HepG2 (cell line): ENCODE data around the gene KRT73. TPM values are rescaled to one million over a fixed set of nuclear protein-coding genes. Genes with fewer than 3 reads are reported as not detected.

Experiments
- ATAC-seq: fragments of 200-7000 bp; cut with Tn5 transposase; 3 replicates; pipeline ENCODE4 v1.9.1; 2020; ENCODE audit warnings: mild to moderate bottlenecking, moderate library complexity
- BruUV-seq: library from RNA; stranded (reverse); fragments of 400-500 nt; replicated peaks from 2 replicates; lab custom pipeline; 2021; lab: Mats Ljungman, UMichigan
- CTCF ChIA-PET: fragments of 300-600 bp; formaldehyde crosslinking; extraction: SDS; loops from one replicate; lab custom pipeline; 2021; ENCODE audit warnings: low total read pairs, inconsistent platforms, low intra/inter-chr PET ratio; lab: Yijun Ruan, JAX
- POLR2A ChIA-PET: fragments of 350-600 bp; sonication (Branson Sonifier 250); formaldehyde crosslinking; loops from one replicate; lab custom pipeline; 2020; ENCODE audit warnings: antibody characterized with exemption, inconsistent platforms; lab: Yijun Ruan, JAX
- DNase-seq: peaks from one replicate; pipeline ENCODE4 v3.0.0-alpha.2; 2015; ENCODE audit warnings: low spot score
- FAIRE-seq: peaks from 3 replicates; lab custom pipeline; 2011; peaks lifted over from hg19 to GRCh38; lab: Jason Lieb, UNC
- H2AFZ ChIP-seq: one replicate; pipeline ENCODE4 v1.6.1; 2011; ENCODE audit warnings: low read length, inconsistent platforms
- H3K27ac ChIP-seq: fragments of 300-600 bp; 3 replicates; pipeline ENCODE4 v1.8.0; 2011; ENCODE audit warnings: mixed run types, mild to moderate bottlenecking, mixed read lengths, low read length, inconsistent platforms; ENCODE audit not compliant: insufficient read depth; ENCODE audit errors: extremely low read length
- H3K27me3 ChIP-seq, 2 experiments: fragments of 200-600 bp in 1 of 2; 2 replicates in 1 of 2; 3 replicates in 1 of 2; pipeline versions ENCODE4 v1.6.0 to v1.8.0; 2011; ENCODE audit warnings: low read length in 2 of 2, mild to moderate bottlenecking in 2 of 2, moderate library complexity in 2 of 2, inconsistent platforms in 1 of 2; ENCODE audit not compliant: insufficient read depth in 2 of 2, control insufficient read depth in 1 of 2
- H3K36me3 ChIP-seq, 2 experiments: fragments of 200-600 bp in 1 of 2; replicated peaks in 1 of 2; 2 replicates in 1 of 2; 3 replicates in 1 of 2; pipeline versions ENCODE4 v1.5.1 to v1.8.0; 2011; ENCODE audit warnings: low read length in 2 of 2, inconsistent platforms in 1 of 2; ENCODE audit not compliant: insufficient read depth in 2 of 2, control insufficient read depth in 1 of 2
- H3K4me1 ChIP-seq: 2 replicates; pipeline ENCODE4 v1.5.1; 2012; ENCODE audit warnings: low read length, inconsistent platforms; ENCODE audit not compliant: insufficient read depth
- H3K4me2 ChIP-seq: 2 replicates; pipeline ENCODE4 v1.6.0; 2011; ENCODE audit warnings: low read depth, low read length, inconsistent platforms
- H3K4me3 ChIP-seq, 3 experiments: fragments of 200-600 bp in 1 of 3; sonication (generic), shearing (Covaris generic) in 1 of 3; replicated peaks in 1 of 3; 2 replicates each; pipeline ENCODE4 v1.5.1; 2011 to 2016; ENCODE audit warnings: low read length in 3 of 3, inconsistent platforms in 2 of 3, low read depth in 2 of 3, mild to moderate bottlenecking in 2 of 3, control low read depth in 1 of 3, mixed read lengths in 1 of 3; ENCODE audit not compliant: insufficient read depth in 1 of 3
- H3K79me2 ChIP-seq: one replicate; pipeline ENCODE4 v1.6.1; 2011; ENCODE audit warnings: low read length, inconsistent platforms; ENCODE audit not compliant: insufficient read depth
- H3K9ac ChIP-seq: 2 replicates; pipeline ENCODE4 v1.6.0; 2011; ENCODE audit warnings: mild to moderate bottlenecking, low read depth, low read length, inconsistent platforms; ENCODE audit not compliant: insufficient read depth
- H3K9me3 ChIP-seq: 2 replicates; pipeline ENCODE4 v1.5.1; 2012; ENCODE audit warnings: mild to moderate bottlenecking, low read length
- H4K20me1 ChIP-seq: 2 replicates; pipeline ENCODE4 v1.6.0; 2011; ENCODE audit warnings: inconsistent platforms, mild to moderate bottlenecking, low read length, moderate library complexity; ENCODE audit not compliant: insufficient read depth
- CTCF ChIP-seq: sonication (generic); formaldehyde crosslinking; IDR thresholded peaks from 2 replicates; pipeline ENCODE4 v1.5.0; 2020; ENCODE audit warnings: mild to moderate bottlenecking, missing genetic modification reagents, moderate library complexity
- ERF ChIP-seq: IDR thresholded peaks from 2 replicates; pipeline ENCODE4 v1.6.1; 2018; ENCODE audit warnings: missing biosample characterization, missing genetic modification reagents
- HMGXB4 ChIP-seq, 2 experiments: sonication (generic) in 1 of 2; formaldehyde crosslinking in 1 of 2; IDR thresholded peaks; 2 replicates each; pipeline versions ENCODE4 v1.4.0 to v1.6.1; 2018 to 2020; ENCODE audit warnings: missing genetic modification reagents in 2 of 2, borderline replicate concordance in 1 of 2, low read depth in 1 of 2, mild to moderate bottlenecking in 1 of 2, missing biosample characterization in 1 of 2
- HNF4A ChIP-seq: sonication (generic); formaldehyde crosslinking; IDR thresholded peaks from 2 replicates; pipeline ENCODE4 v1.4.0; 2020; ENCODE audit warnings: missing genetic modification reagents
- NFYC ChIP-seq: IDR thresholded peaks from 2 replicates; pipeline ENCODE4 v1.6.1; 2016; ENCODE audit warnings: missing genetic modification reagents, missing compliant biosample characterization
- RAD21 ChIP-seq: fragments of 450-650 bp; formaldehyde crosslinking; IDR thresholded peaks from 2 replicates; pipeline ENCODE4 v1.5.0; 2020; ENCODE audit warnings: mild to moderate bottlenecking
- SIX4 ChIP-seq: sonication (generic); formaldehyde crosslinking; IDR thresholded peaks from 2 replicates; pipeline ENCODE4 v1.4.0; 2020; ENCODE audit warnings: missing genetic modification reagents
- SMC3 ChIP-seq: IDR thresholded peaks from 2 replicates; pipeline ENCODE4 v1.6.1; 2011; ENCODE audit warnings: low read length, improper control_type of control experiment
- STAG1 ChIP-seq: sonication (generic); formaldehyde crosslinking; IDR thresholded peaks from 2 replicates; pipeline ENCODE4 v1.4.0; 2020; ENCODE audit warnings: missing genetic modification reagents
- XRCC5 ChIP-seq: fragments of 200-400 bp; formaldehyde crosslinking; optimal IDR thresholded peaks from 2 replicates; pipeline ENCODE3; 2017; ENCODE audit warnings: mild to moderate bottlenecking, low read length
- ZNF18 ChIP-seq: sonication (generic); formaldehyde crosslinking; IDR thresholded peaks from 2 replicates; pipeline ENCODE4 v1.8.0; 2022; ENCODE audit warnings: mild to moderate bottlenecking, missing genetic modification reagents; ENCODE audit not compliant: insufficient replicate concordance
- ZNF501 ChIP-seq: sonication (generic); formaldehyde crosslinking; IDR thresholded peaks from 2 replicates; pipeline ENCODE4 v1.5.1; 2020; ENCODE audit warnings: mild to moderate bottlenecking, moderate library complexity, missing genetic modification reagents
- ZNF607 ChIP-seq: sonication (generic); formaldehyde crosslinking; IDR thresholded peaks from 2 replicates; pipeline ENCODE4 v1.5.1; 2020; ENCODE audit warnings: missing genetic modification reagents, mild to moderate bottlenecking, borderline replicate concordance
- ZUFSP ChIP-seq: sonication (generic); formaldehyde crosslinking; IDR thresholded peaks from 2 replicates; pipeline ENCODE4 v1.9.0; 2021; ENCODE audit warnings: missing genetic modification reagents, mild to moderate bottlenecking, borderline replicate concordance
- WGBS: methylation state at CpG from one replicate; pipeline ENCODE4 v1.1.6; 2017; ENCODE audit warnings: low lambda C conversion rate; 5-methylcytosine and 5-hydroxymethylcytosine counted together
- in situ Hi-C: cut with HindIII; loops from 2 replicates; pipeline ENCODE4 v1.10.0; 2017; ENCODE audit warnings: low pct_unique_long_range_greater_than_20kb; ENCODE audit not compliant: extremely low pct_ligation_motif_present
- intact Hi-C: fragments of 100-400 bp; cut with micrococcal nuclease; formaldehyde crosslinking; loops from one replicate; pipeline ENCODE4 v1.10.0; 2022; ENCODE audit not compliant: unreplicated experiment
- polyA plus RNA-seq, 8 experiments: library from polyadenylated mRNA; depleted of rRNA in 3 of 8; stranded (reverse) in 7 of 8; unstranded in 1 of 8; fragments of >200 nt; fragmentation: Illumina TruSeq in 4 of 8; extraction: Trizol in 4 of 8; gene quantifications; 2 replicates each; pipeline versions ENCODE4 v1.2.1 to v1.2.3, GENCODE V29; 2011 to 2016; ENCODE audit warnings: low read depth in 4 of 8, missing spikeins in 1 of 8, mixed read lengths in 1 of 8; ENCODE audit not compliant: insufficient read depth in 1 of 8
- total RNA-seq, 5 experiments: library from RNA; depleted of rRNA; stranded (reverse); fragments of >200 nt; fragmentation: Illumina TruSeq; extraction: Trizol; gene quantifications; 2 replicates each; pipeline ENCODE4 v1.2.3, GENCODE V29; 2016; ENCODE audit warnings: low read depth in 1 of 5

Gene KRT73
- total and polyA plus RNA-seq, 2 of the 13 experiments (the other 11 are each of a cell fraction or from before 2014, with no cell fraction given), result not detected

GRCh38 chr12:52582971-52583456 lies 35.3 kb downstream of the KRT73 start:
- Histone ChIP-seq H3K27me3 (peaks cover 4 to 49% of the 10 kb centered on the region in 2 experiments; a peak in 2 of 5 replicates), H3K4me3 (no peak overlapping the region), H3K9me3 (no peaks in the 10 kb centered on the region), H3K4me1 (no peaks in the 10 kb centered on the region), H3K9ac (no peak overlapping the region), H4K20me1 (no peaks in the 10 kb centered on the region), H3K79me2 (no peaks in the 10 kb centered on the region), H3K36me3 (no peaks in the 10 kb centered on the region), H3K27ac (no peak overlapping the region), H2AFZ (no peak overlapping the region), H3K4me2 (no peak overlapping the region)
- whole genome bisulfite sequencing, result 0% methylated on average over 5 of the region's 7 CpGs
- peak; percentile 94 for ATAC-seq
- ChIA-PET POLR2A (no interaction called here), CTCF (interaction anchor here (1.6 to 3.8 kb wide), 3 partner anchors 287 to 398 kb away, joined by 7 to 33 read pairs (median 15); no protein-coding TSS in a partner anchor)
- FAIRE-seq, result peak; percentile 60
- TF ChIP-seq ZNF607 (CRISPR knock-in tag), result no peak
- no peak for TF ChIP-seq NFYC (CRISPR knock-in tag)
- peak; percentile 71 for TF ChIP-seq RAD21
- peak; percentile 23; the same call in 1 of the 2 replicates for TF ChIP-seq HNF4A
- TF ChIP-seq ERF (CRISPR knock-in tag), result 0 out of 2 replicates have a peak, but pooled peaks have one; percentile 23
- peak; percentile 81 for TF ChIP-seq STAG1 (CRISPR knock-in tag)
- peak; percentile 82 for TF ChIP-seq SMC3
- TF ChIP-seq ZNF18, result no peak
- peak; percentile 74 for TF ChIP-seq XRCC5
- no peak for TF ChIP-seq SIX4 (CRISPR knock-in tag)
- peak in 1 of 2 experiments; percentile 42; a peak in 1 of 4 replicates for TF ChIP-seq HMGXB4 (CRISPR knock-in tag; IDR thresholded peaks at IDR 0.05; ENCODE audit: borderline replicate concordance in 1 of 2, low read depth in 1 of 2)
- no peak for TF ChIP-seq ZUFSP (CRISPR knock-in tag)
- 0 out of 2 replicates have a peak, but pooled peaks have one; percentile 20 for TF ChIP-seq ZNF501
- TF ChIP-seq CTCF (CRISPR knock-in tag), result peak; percentile 82
- in situ Hi-C loops, result loop anchor here (5.0 to 10.0 kb wide), 2 partner anchors 284 to 402 kb away; no protein-coding TSS in a partner anchor
- BruUV-seq, result no TSS peak
- peak; percentile 40 for DNase-seq
- intact Hi-C loops, result loop anchor here (1.0 to 2.0 kb wide), 2 partner anchors 288 to 297 kb away; no protein-coding TSS in a partner anchor
